Smooth muscle cell (in vitro differentiated cells): ENCODE results near the gene TMEM184A. TPM values are rescaled to one million over a fixed set of nuclear protein-coding genes. Genes with fewer than 3 reads are reported as not detected.

Experiments used
- DNase-seq: peaks from one replicate; lab custom pipeline; 2025; ENCODE audit not compliant: unreplicated experiment; lab: John Stamatoyannopoulos, UW
- H2AFZ ChIP-seq: fragments of 200-600 bp; sonication (generic); 2 replicates; pipeline ENCODE4 v1.6.0; 2016; ENCODE audit warnings: antibody characterized with exemption, low read depth, mild to moderate bottlenecking
- H3F3A ChIP-seq: fragments of 200-600 bp; sonication (generic); 2 replicates; pipeline ENCODE4 v1.6.0; 2017; ENCODE audit warnings: antibody characterized with exemption, low read depth
- H3K27ac ChIP-seq: fragments of 200-600 bp; sonication (generic); 2 replicates; pipeline ENCODE4 v1.5.1; 2016; ENCODE audit warnings: low read depth, mild to moderate bottlenecking
- H3K27me3 ChIP-seq: fragments of 200-600 bp; sonication (generic); 2 replicates; pipeline ENCODE4 v1.6.1; 2016; ENCODE audit warnings: low read depth, mild to moderate bottlenecking
- H3K36me3 ChIP-seq: fragments of 200-600 bp; sonication (generic); 2 replicates; pipeline ENCODE4 v1.5.1; 2016; ENCODE audit warnings: low read depth
- H3K4me1 ChIP-seq: fragments of 200-600 bp; sonication (generic); 2 replicates; pipeline ENCODE4 v1.5.1; 2016; ENCODE audit warnings: low read depth
- H3K4me2 ChIP-seq: fragments of 200-600 bp; sonication (generic); 2 replicates; pipeline ENCODE4 v1.6.0; 2016; ENCODE audit warnings: mild to moderate bottlenecking
- H3K4me3 ChIP-seq: fragments of 200-600 bp; sonication (generic); 2 replicates; pipeline ENCODE4 v1.5.1; 2016; ENCODE audit warnings: mild to moderate bottlenecking
- H3K79me2 ChIP-seq: fragments of 200-600 bp; sonication (generic); 2 replicates; pipeline ENCODE4 v1.6.0; 2016; ENCODE audit warnings: low read depth, mild to moderate bottlenecking
- H3K9ac ChIP-seq: fragments of 200-600 bp; sonication (generic); 2 replicates; pipeline ENCODE4 v1.6.0; 2016; ENCODE audit warnings: low read depth
- H3K9me3 ChIP-seq: fragments of 200-600 bp; sonication (generic); replicated peaks from 2 replicates; pipeline ENCODE4 v1.5.1; 2016; ENCODE audit warnings: low read depth
- H4K20me1 ChIP-seq: fragments of 200-600 bp; sonication (generic); 2 replicates; pipeline ENCODE4 v1.6.0; 2016; ENCODE audit warnings: low read depth
- CTCF ChIP-seq: fragments of 200-600 bp; sonication (generic); IDR thresholded peaks from 2 replicates; pipeline ENCODE4 v1.5.1; 2017; ENCODE audit warnings: borderline replicate concordance, mild to moderate bottlenecking, antibody characterized with exemption; ENCODE audit not compliant: insufficient read depth, poor library complexity, severe bottlenecking
- WGBS: methylation state at CpG from one replicate; pipeline ENCODE4 v1.1.7; 2016; ENCODE audit warnings: low lambda C conversion rate; 5-methylcytosine and 5-hydroxymethylcytosine counted together
- polyA plus RNA-seq: library from polyadenylated mRNA; unstranded; fragments of >200 nt; fragmentation: Nextera tagmentation; extraction: Ambion mirVana; gene quantifications from 2 replicates; pipeline ENCODE4 v1.2.1, GENCODE V29; 2016
- total RNA-seq: library from RNA; depleted of rRNA; stranded (reverse); fragments of >200 nt; gene quantifications from 2 replicates; pipeline ENCODE4 v1.2.3, GENCODE V29; 2014

TMEM184A gene
- total and polyA plus RNA-seq, 2 experiments from 2014 or later = 1.6 to 4.8 TPM

- peak; percentile 41 for DNase-seq
- Histone ChIP-seq H3K4me2 (peak overlapping the region; percentile 82), H4K20me1 (peaks cover 15% of the 10 kb centered on the region), H3K27ac (peak overlapping the region; percentile 99), H3K27me3 (no peaks in the 10 kb centered on the region), H3F3A (peaks cover 7% of the 10 kb centered on the region), H3K9ac (peak overlapping the region; percentile 97), H3K9me3 (no peaks in the 10 kb centered on the region), H3K4me3 (peak overlapping the region; percentile 44), H2AFZ (no peak overlapping the region), H3K36me3 (no peaks in the 10 kb centered on the region), H3K79me2 (peaks cover 43% of the 10 kb centered on the region), H3K4me1 (peaks cover 16% of the 10 kb centered on the region)
- WGBS = 62% methylated on average over 42 of the region's 56 CpGs
- no peak for TF ChIP-seq CTCF
These were observed 18.2 kb downstream of the TMEM184A start for GRCh38 chr7:1537535-1538412.

GRCh38 chr7:1536743-1537534 is 19.1 kb downstream of the TMEM184A start:
- DNase-seq = peak; percentile 88
- H3K27me3 ChIP-seq = no peaks in the 10 kb centered on the region
- H3K9me3 ChIP-seq = no peaks in the 10 kb centered on the region
- no peak for TF ChIP-seq CTCF
- H3K4me1 ChIP-seq = peaks cover 16% of the 10 kb centered on the region
- H4K20me1 ChIP-seq = peaks cover 19% of the 10 kb centered on the region
- H3K36me3 ChIP-seq = no peaks in the 10 kb centered on the region
- H3K27ac ChIP-seq = peak overlapping the region; percentile 99
- WGBS = 8% methylated on average over 45 of the region's 52 CpGs
- peaks cover 43% of the 10 kb centered on the region for H3K79me2 ChIP-seq
- H3K4me3 ChIP-seq = peak overlapping the region; percentile 44
- H3K4me2 ChIP-seq = peak overlapping the region; percentile 82
- H3F3A ChIP-seq = peaks cover 13% of the 10 kb centered on the region
- no peak overlapping the region for H2AFZ ChIP-seq
- peak overlapping the region; percentile 97 for H3K9ac ChIP-seq

GRCh38 chr7:1536455-1536742 is 19.6 kb downstream of the TMEM184A start:
- Histone ChIP-seq H3K9me3 (no peaks in the 10 kb centered on the region), H3K27me3 (no peaks in the 10 kb centered on the region), H3F3A (peaks cover 13% of the 10 kb centered on the region), H4K20me1 (peaks cover 25% of the 10 kb centered on the region), H3K4me1 (peaks cover 16% of the 10 kb centered on the region), H3K36me3 (no peaks in the 10 kb centered on the region), H3K79me2 (peaks cover 43% of the 10 kb centered on the region), H3K4me2 (peak overlapping the region; percentile 82), H3K9ac (peak overlapping the region; percentile 97), H2AFZ (no peak overlapping the region), H3K4me3 (no peak overlapping the region), H3K27ac (peak overlapping the region; percentile 99)
- no peak for TF ChIP-seq CTCF
- no peak for DNase-seq
- 71% methylated on average over 7 of the region's 7 CpGs for WGBS
